ENCODE results near the gene NR1H3. TPM values are rescaled to one million over a fixed set of nuclear protein-coding genes. Genes with fewer than 3 reads are reported as not detected.
"Not testable (repeated sequence)": the region's sequence is repeated elsewhere in the genome, so short reads cannot be mapped to it uniquely, and the experiment has no call there.

Gene NR1H3
- total RNA-seq, 6 experiments from 2014 or later: 5.4 to 11.2 (median 9.2) TPM

DNA sequence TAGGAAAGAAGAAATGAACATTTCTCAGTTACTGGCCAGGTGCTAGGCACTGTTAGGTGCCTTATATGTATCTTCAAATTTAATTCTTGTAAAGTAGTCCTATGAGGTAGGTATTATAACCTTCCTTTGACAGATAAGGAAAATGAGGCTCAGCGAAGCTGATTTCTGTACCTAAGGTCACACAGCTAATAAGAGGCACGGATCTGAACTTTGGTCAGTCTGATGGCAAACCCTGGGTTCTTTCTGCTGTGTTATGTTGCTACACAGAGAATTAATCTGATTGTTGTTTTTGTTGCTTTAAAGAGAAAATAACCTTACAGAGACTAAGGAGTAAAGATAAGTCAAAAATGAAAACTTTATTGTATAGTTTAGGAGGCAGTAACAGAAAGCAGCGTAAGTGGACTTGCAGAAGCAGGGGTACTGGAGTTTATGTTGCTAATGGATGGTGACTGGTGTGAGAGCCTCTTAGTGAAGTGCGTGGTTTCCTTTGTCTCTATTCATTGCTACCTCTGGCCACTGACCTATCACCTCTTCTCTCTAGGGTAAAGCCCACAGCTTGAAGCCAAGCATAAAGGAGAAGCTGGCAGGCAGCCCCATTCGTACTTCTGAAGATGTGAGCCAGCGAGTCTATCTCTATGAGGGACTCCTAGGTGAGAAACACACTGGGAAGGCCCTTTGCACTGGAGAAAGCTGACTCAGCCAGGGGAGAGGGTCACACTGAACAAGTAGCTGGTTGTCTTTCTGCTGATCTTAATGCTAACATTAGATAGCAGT, 50.4 kb downstream of the NR1H3 start:
- Mint-ChIP-seq H3K27ac (no peak overlapping the region), H3K27me3 (ENCODE audit: insufficient read depth) (no peaks in the 10 kb centered on the region; the same call in 1 of the 2 replicates), H3K4me3 (no peak overlapping the region), H3K9me3 (no peaks in the 10 kb centered on the region), H3K4me1 (ENCODE audit: low read depth) (peaks cover 12% of the 10 kb centered on the region; the same call in 1 of the 2 replicates), H3K36me3 (ENCODE audit: low read depth) (peaks cover 32% of the 10 kb centered on the region)
- no peak for TF ChIP-seq CTCF (IDR thresholded peaks at IDR 0.05)
- DNase-seq: no peak

GRCh38 chr11:47314992-47315391, 57.2 kb downstream of the NR1H3 start:
- no peak for TF ChIP-seq CTCF (IDR thresholded peaks at IDR 0.05)
- Mint-ChIP-seq H3K4me3 (no peak overlapping the region), H3K4me1 (ENCODE audit: low read depth) (peaks cover 11% of the 10 kb centered on the region), H3K27me3 (ENCODE audit: insufficient read depth) (no peaks in the 10 kb centered on the region; the same call in 1 of the 2 replicates), H3K36me3 (ENCODE audit: low read depth) (peaks cover 22% of the 10 kb centered on the region), H3K27ac (peak overlapping the region; percentile 30; the same call in 1 of the 2 replicates), H3K9me3 (no peaks in the 10 kb centered on the region)
- DNase-seq: peak; percentile 3

DNA sequence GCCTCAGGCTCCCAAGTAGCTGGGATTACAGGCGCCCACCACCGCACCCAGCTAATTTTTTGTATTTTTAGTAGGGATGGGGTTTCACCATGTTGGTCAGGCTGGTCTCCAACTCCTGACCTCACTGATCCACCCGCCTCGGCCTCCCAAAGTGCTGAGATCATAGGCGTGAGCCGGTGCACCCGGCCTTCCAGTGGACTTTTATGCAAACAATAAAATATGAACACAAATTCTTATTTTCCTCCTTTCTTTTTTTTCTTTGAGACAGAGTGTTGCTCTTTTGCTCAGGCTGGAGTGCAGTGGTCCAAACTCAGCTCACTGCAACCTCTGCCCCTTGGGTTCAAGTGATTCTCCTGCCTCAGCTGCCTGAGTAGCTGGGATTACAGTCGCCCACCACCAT, 58.7 kb downstream of the NR1H3 start:
- peaks cover 23% of the 10 kb centered on the region for H3K36me3 Mint-ChIP-seq (ENCODE audit: low read depth)
- not testable (repeated sequence) for H3K9me3 Mint-ChIP-seq; H3K27ac Mint-ChIP-seq; DNase-seq; H3K4me3 Mint-ChIP-seq; H3K27me3 Mint-ChIP-seq (ENCODE audit: insufficient read depth)
- peaks cover 11% of the 10 kb centered on the region for H3K4me1 Mint-ChIP-seq (ENCODE audit: low read depth)

DNA sequence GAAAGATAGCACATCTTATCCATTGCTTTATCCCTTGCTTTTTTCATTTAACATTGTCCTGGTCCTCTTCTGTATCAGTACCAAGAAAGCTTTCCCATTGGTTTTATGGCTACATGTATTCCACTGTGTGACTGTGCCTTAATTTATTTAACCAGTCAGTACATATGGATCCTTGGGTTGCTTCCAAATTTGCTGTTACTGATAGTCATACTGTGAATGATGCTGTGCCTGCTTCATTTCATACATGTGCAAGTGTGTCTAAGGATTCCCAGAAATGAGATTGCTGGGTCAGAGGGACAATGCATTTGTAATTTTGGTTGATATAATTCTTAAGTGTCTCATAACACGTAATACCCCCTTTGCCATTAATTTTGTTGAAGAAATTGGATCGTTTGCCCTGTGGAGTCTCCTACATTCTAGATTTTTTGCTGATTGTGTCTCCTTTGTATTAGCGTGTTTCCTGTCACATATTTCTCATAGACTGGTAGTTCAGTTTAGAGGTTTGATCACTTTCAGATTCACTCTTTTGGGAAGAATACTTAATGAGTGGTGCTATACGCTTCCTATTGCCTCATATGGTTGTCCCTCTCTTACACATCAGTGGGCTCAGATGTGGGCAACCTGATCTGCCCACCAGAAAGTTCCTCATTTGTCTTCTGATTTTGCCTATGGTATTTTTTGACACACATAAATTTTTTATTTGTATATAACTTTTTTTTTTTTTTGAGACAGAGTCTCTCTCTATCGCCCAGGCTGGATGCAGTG, 59.5 kb downstream of the NR1H3 start:
- DNase-seq: no peak
- Mint-ChIP-seq H3K27me3 (ENCODE audit: insufficient read depth) (no peaks in the 10 kb centered on the region; the same call in 1 of the 2 replicates), H3K9me3 (no peaks in the 10 kb centered on the region), H3K36me3 (ENCODE audit: low read depth) (peaks cover 20% of the 10 kb centered on the region), H3K4me3 (no peak overlapping the region), H3K27ac (no peak overlapping the region), H3K4me1 (ENCODE audit: low read depth) (peaks cover 11% of the 10 kb centered on the region)
- TF ChIP-seq CTCF (IDR thresholded peaks at IDR 0.05): no peak

- no peak overlapping the region for H3K4me3 Mint-ChIP-seq
- H3K36me3 Mint-ChIP-seq (ENCODE audit: low read depth): peaks cover 20% of the 10 kb centered on the region
- no peaks in the 10 kb centered on the region; the same call in 1 of the 2 replicates for H3K27me3 Mint-ChIP-seq (ENCODE audit: insufficient read depth)
- H3K4me1 Mint-ChIP-seq (ENCODE audit: low read depth): peaks cover 11% of the 10 kb centered on the region
- no peak for DNase-seq
- no peak overlapping the region for H3K27ac Mint-ChIP-seq
- TF ChIP-seq CTCF (IDR thresholded peaks at IDR 0.05): no peak
- no peaks in the 10 kb centered on the region for H3K9me3 Mint-ChIP-seq
Measured at GRCh38 chr11:47318166-47318565, 60.4 kb downstream of the NR1H3 start.

Other genes starting within 250 kb of the NR1H3 start
- 10 to 100 TPM; 58.2 to 64.0 (median 61.1) TPM for gene ARFGAP2, start 81.1 kb upstream of the NR1H3 start, total RNA-seq (2021; fragmentation: NEBNext Ultra II Directional; extraction: Animal tissue kit (Norgen Biotek cat#: 25700))
- gene PACSIN3, start 71.6 kb upstream of the NR1H3 start, total RNA-seq (2021; fragmentation: NEBNext Ultra II Directional; extraction: Animal tissue kit (Norgen Biotek cat#: 25700)): 10 to 100 TPM; 10.3 to 30.9 (median 22.1) TPM
- 10 to 100 TPM; 23.6 to 38.7 (median 33.7) TPM for gene DDB2, start 43.0 kb upstream of the NR1H3 start, total RNA-seq (2021; fragmentation: NEBNext Ultra II Directional; extraction: Animal tissue kit (Norgen Biotek cat#: 25700))
- 10 to 100 TPM; 33.4 to 37.4 (median 36.1) TPM for gene ACP2, start 9.2 kb upstream of the NR1H3 start, total RNA-seq (2021; fragmentation: NEBNext Ultra II Directional; extraction: Animal tissue kit (Norgen Biotek cat#: 25700))
- gene MADD, start 12.1 kb downstream of the NR1H3 start, total RNA-seq (2021; fragmentation: NEBNext Ultra II Directional; extraction: Animal tissue kit (Norgen Biotek cat#: 25700)): 10 to 100 TPM; 22.4 to 30.5 (median 25.2) TPM
- gene MYBPC3, start 94.7 kb downstream of the NR1H3 start, total RNA-seq (2021; fragmentation: NEBNext Ultra II Directional; extraction: Animal tissue kit (Norgen Biotek cat#: 25700)): not detected
- not detected for gene SPI1, start 120.6 kb downstream of the NR1H3 start, total RNA-seq (2021; fragmentation: NEBNext Ultra II Directional; extraction: Animal tissue kit (Norgen Biotek cat#: 25700))
- 100 to 1,000 TPM in 2 of 6 experiments, 10 to 100 TPM in 4; 78.2 to 126 (median 86.4) TPM for gene SLC39A13, start 150.6 kb downstream of the NR1H3 start, total RNA-seq (2021; fragmentation: NEBNext Ultra II Directional; extraction: Animal tissue kit (Norgen Biotek cat#: 25700))
- 100 to 1,000 TPM; 161 to 238 (median 220) TPM for gene PSMC3, start 168.4 kb downstream of the NR1H3 start, total RNA-seq (2021; fragmentation: NEBNext Ultra II Directional; extraction: Animal tissue kit (Norgen Biotek cat#: 25700))
- under 1 TPM in 1 of 6 experiments, not detected in 5; 0.22 TPM for gene RAPSN, start 191.1 kb downstream of the NR1H3 start, total RNA-seq (2021; fragmentation: NEBNext Ultra II Directional; extraction: Animal tissue kit (Norgen Biotek cat#: 25700))

Data from HFFc6 (cell line).